ENCODE measurements around the gene FER. TPM values are rescaled to one million over a fixed set of nuclear protein-coding genes. Genes with fewer than 3 reads are reported as not detected.
A peak's percentile ranks its signal among the peaks of the same experiment; 100 is the strongest.

The FER gene
- polyA plus RNA-seq, 3 donors: 2.4 to 14.7 (median 6.2) TPM

DNA sequence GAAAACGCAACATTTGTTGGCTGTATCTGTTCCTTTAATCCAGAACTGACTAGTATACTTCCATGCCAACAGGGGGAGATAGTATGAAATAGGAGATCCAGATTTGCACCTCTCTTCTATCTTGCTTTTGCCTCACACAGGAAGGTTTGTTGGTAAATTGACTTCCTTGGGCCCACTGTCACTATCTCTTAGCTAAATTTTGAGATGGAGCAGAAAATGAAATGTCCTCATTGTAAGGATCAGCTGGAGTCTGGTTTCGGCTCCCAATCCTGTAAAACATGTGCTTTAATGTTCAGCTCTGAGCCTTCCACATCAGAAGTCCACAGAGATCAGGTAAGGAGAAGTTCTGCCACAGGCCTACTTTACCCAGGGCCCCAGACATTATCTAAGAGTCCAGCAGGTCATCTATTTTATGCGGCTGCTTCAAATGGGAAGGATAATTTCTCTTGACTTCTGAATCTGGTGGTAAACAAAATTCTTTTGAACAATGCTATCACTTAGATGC, 176.8 kb downstream of the FER start:
- Mint-ChIP-seq H3K36me3 (peaks cover 0 to 2% of the 10 kb centered on the region in 2 donors), H3K4me1 (no peaks in the 10 kb centered on the region), H3K27me3 (ENCODE audit: low read depth in 3 of 3) (no peaks in the 10 kb centered on the region), H3K9me3 (peaks cover 0 to 2% (median 0%) of the 10 kb centered on the region in 7 donors), H3K27ac (peak overlapping the region in 1 of 7 donors; percentile 3), H3K4me3 (no peak overlapping the region)
- intact Hi-C loops (cut with micrococcal nuclease): no loop called here
- Histone ChIP-seq H3K27ac (ENCODE audit: low read depth in 1 of 2, low read length in 2 of 2) (no peak overlapping the region), H3K27me3 (ENCODE audit: control insufficient read depth in 2 of 2, insufficient read depth in 2 of 2, low read length in 2 of 2) (no peaks in the 10 kb centered on the region), H3K4me3 (replicated peaks in 1 of 3; ENCODE audit: low read depth in 2 of 3, low read length in 3 of 3) (no peak overlapping the region), H4K20me1 (ENCODE audit: insufficient read depth, low read length) (no peaks in the 10 kb centered on the region), H2AFZ (ENCODE audit: insufficient read depth, low read depth, low read length, poor library complexity, severe bottlenecking) (no peak overlapping the region), H3K36me3 (replicated peaks in 1 of 2; ENCODE audit: control insufficient read depth in 1 of 2, insufficient read depth in 2 of 2, low read length in 2 of 2) (no peaks in the 10 kb centered on the region), H3K9me3 (replicated peaks in 1 of 2; ENCODE audit: control insufficient read depth in 1 of 2, insufficient read depth in 1 of 2, low read length in 2 of 2) (no peaks in the 10 kb centered on the region), H3K79me2 (ENCODE audit: insufficient read depth, low read length) (no peaks in the 10 kb centered on the region), H3K9ac (ENCODE audit: insufficient read depth, low read length, poor library complexity, severe bottlenecking) (no peak overlapping the region), H3K4me1 (ENCODE audit: control insufficient read depth in 1 of 2, insufficient read depth in 2 of 2, low read length in 2 of 2) (no peaks in the 10 kb centered on the region), H3K4me2 (replicated peaks; ENCODE audit: extremely low read depth, low read length, poor library complexity, severe bottlenecking) (no peak overlapping the region)
- TF ChIP-seq, protein P1, sequence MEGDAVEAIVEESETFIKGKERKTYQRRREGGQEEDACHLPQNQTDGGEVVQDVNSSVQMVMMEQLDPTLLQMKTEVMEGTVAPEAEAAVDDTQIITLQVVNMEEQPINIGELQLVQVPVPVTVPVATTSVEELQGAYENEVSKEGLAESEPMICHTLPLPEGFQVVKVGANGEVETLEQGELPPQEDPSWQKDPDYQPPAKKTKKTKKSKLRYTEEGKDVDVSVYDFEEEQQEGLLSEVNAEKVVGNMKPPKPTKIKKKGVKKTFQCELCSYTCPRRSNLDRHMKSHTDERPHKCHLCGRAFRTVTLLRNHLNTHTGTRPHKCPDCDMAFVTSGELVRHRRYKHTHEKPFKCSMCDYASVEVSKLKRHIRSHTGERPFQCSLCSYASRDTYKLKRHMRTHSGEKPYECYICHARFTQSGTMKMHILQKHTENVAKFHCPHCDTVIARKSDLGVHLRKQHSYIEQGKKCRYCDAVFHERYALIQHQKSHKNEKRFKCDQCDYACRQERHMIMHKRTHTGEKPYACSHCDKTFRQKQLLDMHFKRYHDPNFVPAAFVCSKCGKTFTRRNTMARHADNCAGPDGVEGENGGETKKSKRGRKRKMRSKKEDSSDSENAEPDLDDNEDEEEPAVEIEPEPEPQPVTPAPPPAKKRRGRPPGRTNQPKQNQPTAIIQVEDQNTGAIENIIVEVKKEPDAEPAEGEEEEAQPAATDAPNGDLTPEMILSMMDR (IDR thresholded peaks at IDR 0.05): no peak
- WGBS (ENCODE audit: insufficient coverage): 100% methylated on average over 1 of the region's 3 CpGs
- DNase-seq: no peak

DNA sequence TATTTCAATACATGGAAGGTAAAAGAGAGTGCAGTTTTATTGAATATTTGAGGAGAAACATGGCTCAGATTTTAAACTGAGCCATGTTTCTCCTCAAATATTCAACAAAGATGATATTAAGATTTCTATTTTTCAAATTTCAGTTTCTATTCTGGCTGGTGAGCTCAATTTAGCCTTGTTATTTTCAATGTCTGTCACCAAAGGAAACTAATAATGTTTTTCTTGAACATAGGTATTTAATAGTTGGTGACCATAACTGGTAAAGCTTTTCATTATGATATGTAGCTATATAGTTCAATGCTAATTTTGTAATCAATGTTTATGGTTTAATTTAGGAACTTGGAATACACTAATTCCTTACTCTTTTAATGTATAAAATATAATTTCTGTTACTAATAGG, 177.4 kb downstream of the FER start:
- Histone ChIP-seq H3K4me1 (ENCODE audit: control insufficient read depth in 1 of 2, insufficient read depth in 2 of 2, low read length in 2 of 2) (no peaks in the 10 kb centered on the region), H3K4me3 (replicated peaks in 1 of 3; ENCODE audit: low read depth in 2 of 3, low read length in 3 of 3) (no peak overlapping the region), H3K4me2 (replicated peaks; ENCODE audit: extremely low read depth, low read length, poor library complexity, severe bottlenecking) (no peak overlapping the region), H4K20me1 (ENCODE audit: insufficient read depth, low read length) (no peaks in the 10 kb centered on the region), H3K27me3 (ENCODE audit: control insufficient read depth in 2 of 2, insufficient read depth in 2 of 2, low read length in 2 of 2) (no peaks in the 10 kb centered on the region), H3K9me3 (replicated peaks in 1 of 2; ENCODE audit: control insufficient read depth in 1 of 2, insufficient read depth in 1 of 2, low read length in 2 of 2) (no peaks in the 10 kb centered on the region), H2AFZ (ENCODE audit: insufficient read depth, low read depth, low read length, poor library complexity, severe bottlenecking) (no peak overlapping the region), H3K79me2 (ENCODE audit: insufficient read depth, low read length) (no peaks in the 10 kb centered on the region), H3K27ac (ENCODE audit: low read depth in 1 of 2, low read length in 2 of 2) (no peak overlapping the region), H3K36me3 (replicated peaks in 1 of 2; ENCODE audit: control insufficient read depth in 1 of 2, insufficient read depth in 2 of 2, low read length in 2 of 2) (no peaks in the 10 kb centered on the region), H3K9ac (ENCODE audit: insufficient read depth, low read length, poor library complexity, severe bottlenecking) (no peak overlapping the region)
- Mint-ChIP-seq H3K27me3 (ENCODE audit: low read depth in 3 of 3) (no peaks in the 10 kb centered on the region), H3K36me3 (peaks cover 0 to 2% of the 10 kb centered on the region in 2 donors), H3K4me1 (no peaks in the 10 kb centered on the region), H3K27ac (no peak overlapping the region), H3K4me3 (no peak overlapping the region), H3K9me3 (peaks cover 0 to 2% (median 0%) of the 10 kb centered on the region in 7 donors)
- intact Hi-C loops (cut with micrococcal nuclease): no loop called here
- TF ChIP-seq, protein P1 (IDR thresholded peaks at IDR 0.05): no peak
- DNase-seq: no peak

All from CD14-positive monocyte (primary cell).